Astrocyte (in vitro differentiated cells and primary cell): ENCODE data around the gene KDM4B.

ENCODE experiments used
- EZH2 ChIP-seq: IDR thresholded peaks from 2 replicates; pipeline ENCODE4 v1.6.1; 2012; ENCODE audit warnings: mild to moderate bottlenecking, low read length, inconsistent platforms; ENCODE audit not compliant: insufficient read depth
- TF ChIP-seq, protein P1 (sequence below): IDR thresholded peaks from 2 replicates; pipeline ENCODE4 v1.5.1; 2011; ENCODE audit warnings: low read depth, mild to moderate bottlenecking, inconsistent platforms, low read length, moderate library complexity; ENCODE audit not compliant: insufficient read depth

DNA sequence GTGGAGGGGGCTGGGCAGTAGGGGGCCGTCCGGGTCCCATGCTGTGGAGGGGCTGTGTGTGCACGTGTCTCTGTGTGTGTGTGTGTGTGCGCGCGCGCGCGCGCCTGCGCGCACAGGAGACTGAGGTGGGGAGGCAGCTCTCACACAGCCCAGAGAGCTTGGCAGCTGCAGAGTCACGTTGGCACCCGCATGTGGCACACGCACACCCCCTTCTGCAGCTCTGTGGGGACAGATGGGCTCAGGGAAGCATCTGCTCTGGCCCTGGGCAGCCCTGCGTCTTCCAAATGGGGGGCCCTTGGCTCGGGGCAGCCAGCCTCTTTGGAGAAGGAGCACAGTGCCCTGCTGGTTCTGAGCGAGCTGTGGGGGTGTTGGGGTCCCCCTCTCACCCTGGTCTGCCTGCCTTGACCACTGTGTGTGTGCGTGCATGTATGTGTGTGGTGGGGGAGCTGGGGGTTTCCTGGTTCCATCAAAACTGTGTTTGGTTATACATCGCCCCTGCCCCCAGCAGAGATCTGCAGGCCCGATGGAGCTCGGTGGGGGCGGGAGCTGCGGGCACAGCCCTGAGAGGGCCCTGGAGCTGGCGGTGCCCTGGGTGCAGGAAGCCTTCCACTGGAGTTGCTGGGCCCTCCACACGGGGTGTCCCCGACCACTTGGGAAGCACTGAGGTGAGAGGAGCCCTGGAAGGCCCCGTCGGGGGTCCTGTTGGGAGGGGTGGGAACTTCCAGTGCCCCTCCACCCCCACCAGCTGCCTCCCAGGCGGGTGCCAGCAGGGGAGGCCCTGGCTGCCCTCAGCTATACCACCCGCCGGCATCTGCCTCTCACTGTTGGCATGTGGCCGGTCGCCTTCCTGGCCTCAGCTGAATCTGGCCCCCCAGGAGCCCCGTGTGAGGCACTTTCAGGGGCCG is 67.1 kb downstream of the KDM4B start:
- TF ChIP-seq, protein P1, sequence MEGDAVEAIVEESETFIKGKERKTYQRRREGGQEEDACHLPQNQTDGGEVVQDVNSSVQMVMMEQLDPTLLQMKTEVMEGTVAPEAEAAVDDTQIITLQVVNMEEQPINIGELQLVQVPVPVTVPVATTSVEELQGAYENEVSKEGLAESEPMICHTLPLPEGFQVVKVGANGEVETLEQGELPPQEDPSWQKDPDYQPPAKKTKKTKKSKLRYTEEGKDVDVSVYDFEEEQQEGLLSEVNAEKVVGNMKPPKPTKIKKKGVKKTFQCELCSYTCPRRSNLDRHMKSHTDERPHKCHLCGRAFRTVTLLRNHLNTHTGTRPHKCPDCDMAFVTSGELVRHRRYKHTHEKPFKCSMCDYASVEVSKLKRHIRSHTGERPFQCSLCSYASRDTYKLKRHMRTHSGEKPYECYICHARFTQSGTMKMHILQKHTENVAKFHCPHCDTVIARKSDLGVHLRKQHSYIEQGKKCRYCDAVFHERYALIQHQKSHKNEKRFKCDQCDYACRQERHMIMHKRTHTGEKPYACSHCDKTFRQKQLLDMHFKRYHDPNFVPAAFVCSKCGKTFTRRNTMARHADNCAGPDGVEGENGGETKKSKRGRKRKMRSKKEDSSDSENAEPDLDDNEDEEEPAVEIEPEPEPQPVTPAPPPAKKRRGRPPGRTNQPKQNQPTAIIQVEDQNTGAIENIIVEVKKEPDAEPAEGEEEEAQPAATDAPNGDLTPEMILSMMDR: no peak
- no peak for TF ChIP-seq EZH2
